Vagina (tissue), 2 donors: ENCODE results near the gene SKA2. TPM values are rescaled to one million over a fixed set of nuclear protein-coding genes. Genes with fewer than 3 reads are reported as not detected.
A peak's percentile ranks its signal among the peaks of the same experiment; 100 is the strongest.

Experiments
- DNase-seq, 2 donors: peaks; one replicate each; pipeline ENCODE4 v3.0.0-alpha.2; 2017; ENCODE audit errors: extremely low spot score in 2 of 2
- H3K27ac ChIP-seq: fragments of 200-600 bp; sonication (generic); one replicate; pipeline ENCODE4 v1.5.1; 2019
- H3K27me3 ChIP-seq: fragments of 200-600 bp; sonication (generic); one replicate; pipeline ENCODE4 v1.5.1; 2019
- H3K36me3 ChIP-seq, 2 donors: fragments of 200-600 bp; sonication (generic); one replicate each; pipeline ENCODE4 v1.5.1; 2017 to 2019
- H3K4me1 ChIP-seq: fragments of 200-600 bp; sonication (generic); one replicate; pipeline ENCODE4 v1.5.1; 2019
- H3K4me3 ChIP-seq, 2 donors: fragments of 200-600 bp; sonication (generic); 1 replicate in 1 of 2; 2 replicates in 1 of 2; pipeline ENCODE4 v1.5.1; 2016 to 2019
- H3K9me3 ChIP-seq: fragments of 200-600 bp; sonication (generic); one replicate; pipeline ENCODE4 v1.5.1; 2019
- POLR2A ChIP-seq, 2 donors: fragments of 450-650 bp; IDR thresholded peaks; one replicate each; pipeline ENCODE4 v1.6.1; 2017; ENCODE audit warnings: antibody characterized with exemption in 2 of 2, mild to moderate bottlenecking in 2 of 2, moderate library complexity in 2 of 2
- POLR2AphosphoS5 ChIP-seq, 2 donors: sonication (generic); formaldehyde crosslinking; IDR thresholded peaks; one replicate each; pipeline ENCODE4 v1.9.0; 2017; ENCODE audit warnings: antibody characterized with exemption in 2 of 2, mild to moderate bottlenecking in 2 of 2, low read depth in 1 of 2; ENCODE audit not compliant: insufficient read depth in 1 of 2
- intact Hi-C: fragments of 100-400 bp; cut with DNase I; formaldehyde crosslinking; loops from one replicate; pipeline ENCODE4 v1.15.1; 2023
- total RNA-seq: library from RNA; depleted of rRNA; stranded (reverse); fragments of >200 nt; gene quantifications from one replicate; pipeline ENCODE4 v1.2.3, GENCODE V29; 2016
- TF ChIP-seq, protein P1 (sequence below), 3 experiments: fragments of 450-650 bp in 2 of 3; fragments of 200-600 bp in 1 of 3; sonication (generic) in 1 of 3; IDR thresholded peaks; one replicate each; pipeline ENCODE4 v1.5.1; 2017 to 2019; ENCODE audit warnings: antibody characterized with exemption in 3 of 3, mild to moderate bottlenecking in 2 of 3, moderate library complexity in 2 of 3

Gene SKA2, protein sequence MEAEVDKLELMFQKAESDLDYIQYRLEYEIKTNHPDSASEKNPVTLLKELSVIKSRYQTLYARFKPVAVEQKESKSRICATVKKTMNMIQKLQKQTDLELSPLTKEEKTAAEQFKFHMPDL
- 143 TPM for total RNA-seq

GRCh38 chr17:59154721-59155438 is at the start of gene SKA2:
SKA2 (minus strand) TSS chr17:59155186; CDS start chr17:59155163, 23 bp downstream.
- DNase-seq: peak in 1 of 2 donors; percentile 99
- H3K4me1 ChIP-seq: peaks cover 18% of the 10 kb centered on the region
- intact Hi-C loops: no loop called here

DNA sequence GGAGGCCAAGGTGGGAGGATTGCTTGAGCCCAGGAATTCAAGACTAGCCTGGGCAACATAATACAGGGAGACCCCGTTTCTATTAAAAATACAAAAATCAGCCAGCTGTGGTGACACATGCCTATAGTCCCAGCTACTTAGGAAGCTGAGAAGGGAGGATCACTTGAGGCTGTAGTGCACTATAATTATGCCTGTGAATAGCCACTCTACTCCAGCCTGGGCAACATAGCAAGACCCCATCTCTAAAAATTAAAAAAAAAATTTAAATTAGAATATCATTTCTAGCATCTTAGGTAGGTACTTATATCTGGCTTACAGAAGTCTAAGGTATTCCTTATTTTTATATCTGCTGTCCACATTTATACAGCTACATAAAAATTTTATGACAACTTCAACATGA is 47.3 kb upstream of the SKA2 start:
- no peak for DNase-seq

More at GRCh38 chr17:59154721-59155438, at the start of gene SKA2:
- Histone ChIP-seq H3K4me3 (peak within 1 kb of the TSS; percentile 53 to 63), H3K27ac (peak within 1 kb of the TSS; percentile 77), H3K9me3 (no peaks in the 10 kb centered on the region), H3K27me3 (no peaks in the 10 kb centered on the region), H3K36me3 (no peaks in the 10 kb centered on the region)
- TF ChIP-seq POLR2A (IDR thresholded peaks at IDR 0.05) (no peak), POLR2AphosphoS5 (IDR thresholded peaks at IDR 0.05; ENCODE audit: insufficient read depth in 1 of 2, low read depth in 1 of 2) (peak; percentile 84 to 88)
- TF ChIP-seq, protein P1, sequence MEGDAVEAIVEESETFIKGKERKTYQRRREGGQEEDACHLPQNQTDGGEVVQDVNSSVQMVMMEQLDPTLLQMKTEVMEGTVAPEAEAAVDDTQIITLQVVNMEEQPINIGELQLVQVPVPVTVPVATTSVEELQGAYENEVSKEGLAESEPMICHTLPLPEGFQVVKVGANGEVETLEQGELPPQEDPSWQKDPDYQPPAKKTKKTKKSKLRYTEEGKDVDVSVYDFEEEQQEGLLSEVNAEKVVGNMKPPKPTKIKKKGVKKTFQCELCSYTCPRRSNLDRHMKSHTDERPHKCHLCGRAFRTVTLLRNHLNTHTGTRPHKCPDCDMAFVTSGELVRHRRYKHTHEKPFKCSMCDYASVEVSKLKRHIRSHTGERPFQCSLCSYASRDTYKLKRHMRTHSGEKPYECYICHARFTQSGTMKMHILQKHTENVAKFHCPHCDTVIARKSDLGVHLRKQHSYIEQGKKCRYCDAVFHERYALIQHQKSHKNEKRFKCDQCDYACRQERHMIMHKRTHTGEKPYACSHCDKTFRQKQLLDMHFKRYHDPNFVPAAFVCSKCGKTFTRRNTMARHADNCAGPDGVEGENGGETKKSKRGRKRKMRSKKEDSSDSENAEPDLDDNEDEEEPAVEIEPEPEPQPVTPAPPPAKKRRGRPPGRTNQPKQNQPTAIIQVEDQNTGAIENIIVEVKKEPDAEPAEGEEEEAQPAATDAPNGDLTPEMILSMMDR (IDR thresholded peaks at IDR 0.05): no peak

DNA sequence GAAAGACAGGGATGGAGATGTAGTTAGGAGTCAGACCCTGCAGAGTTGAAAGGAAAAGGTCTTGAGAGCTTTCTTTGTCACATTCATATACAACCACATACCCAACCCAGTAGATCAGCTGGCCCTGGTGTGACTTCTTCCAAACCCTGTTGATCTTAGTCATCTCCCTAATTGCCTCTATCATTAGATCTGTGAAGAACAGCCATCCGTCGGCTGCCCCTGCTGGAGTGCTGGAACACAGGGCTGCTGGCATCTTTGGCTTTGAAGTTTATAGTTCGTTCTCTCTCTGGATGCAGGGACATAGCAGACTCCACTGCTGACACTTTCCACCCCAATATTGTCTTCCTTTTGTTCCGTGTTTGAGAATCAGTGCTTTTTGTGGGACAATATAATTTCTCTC is 44.4 kb upstream of the SKA2 start:
- intact Hi-C loops: no loop called here
- TF ChIP-seq POLR2AphosphoS5 (IDR thresholded peaks at IDR 0.05; ENCODE audit: insufficient read depth in 1 of 2, low read depth in 1 of 2): no peak
- Histone ChIP-seq H3K4me3 (no peak overlapping the region), H3K9me3 (no peaks in the 10 kb centered on the region), H3K4me1 (no peaks in the 10 kb centered on the region), H3K36me3 (no peaks in the 10 kb centered on the region), H3K27ac (no peak overlapping the region), H3K27me3 (no peaks in the 10 kb centered on the region)
- DNase-seq: no peak

More for the DNA sequence above, 47.3 kb upstream of the SKA2 start:
- intact Hi-C loops: no loop called here
- Histone ChIP-seq H3K27ac (no peak overlapping the region), H3K4me1 (no peaks in the 10 kb centered on the region), H3K36me3 (no peaks in the 10 kb centered on the region), H3K27me3 (no peaks in the 10 kb centered on the region), H3K9me3 (no peaks in the 10 kb centered on the region), H3K4me3 (no peak overlapping the region)
- TF ChIP-seq POLR2AphosphoS5 (IDR thresholded peaks at IDR 0.05; ENCODE audit: insufficient read depth in 1 of 2, low read depth in 1 of 2): no peak
- no peak for TF ChIP-seq POLR2A (IDR thresholded peaks at IDR 0.05)
- TF ChIP-seq, protein P1 (IDR thresholded peaks at IDR 0.05): no peak

DNA sequence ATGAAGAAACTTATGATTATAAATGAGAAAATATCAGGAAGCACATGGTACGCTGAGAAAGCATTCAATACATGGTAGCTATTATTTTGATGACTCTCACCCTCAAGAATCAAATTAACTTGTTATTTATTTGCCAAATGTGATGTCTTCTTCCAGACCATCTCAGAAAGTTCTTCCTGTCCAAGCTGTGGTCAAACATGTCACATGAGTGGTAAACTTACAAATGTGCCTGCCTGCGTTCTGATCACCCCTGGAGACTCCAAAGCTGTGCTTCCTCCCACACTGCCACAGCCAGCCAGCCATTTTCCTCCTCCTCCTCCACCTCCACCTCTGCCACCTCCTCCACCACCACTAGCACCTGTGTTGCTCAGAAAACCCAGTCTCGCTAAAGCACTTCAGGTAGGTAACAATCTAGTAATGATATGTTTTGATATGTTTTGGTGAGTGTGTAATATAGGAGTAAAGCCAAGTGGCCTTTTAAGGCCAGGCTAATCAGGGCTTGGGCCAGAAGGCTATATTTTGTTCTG is 38.4 kb upstream of the SKA2 start:
- no peak for TF ChIP-seq POLR2A (IDR thresholded peaks at IDR 0.05)
- no peak for TF ChIP-seq POLR2AphosphoS5 (IDR thresholded peaks at IDR 0.05; ENCODE audit: insufficient read depth in 1 of 2, low read depth in 1 of 2)
- TF ChIP-seq, protein P1 (IDR thresholded peaks at IDR 0.05): no peak
- Histone ChIP-seq H3K4me3 (no peak overlapping the region), H3K9me3 (no peaks in the 10 kb centered on the region), H3K27ac (no peak overlapping the region), H3K4me1 (no peaks in the 10 kb centered on the region), H3K27me3 (no peaks in the 10 kb centered on the region), H3K36me3 (no peaks in the 10 kb centered on the region)
- no peak for DNase-seq
- intact Hi-C loops: no loop called here

DNA sequence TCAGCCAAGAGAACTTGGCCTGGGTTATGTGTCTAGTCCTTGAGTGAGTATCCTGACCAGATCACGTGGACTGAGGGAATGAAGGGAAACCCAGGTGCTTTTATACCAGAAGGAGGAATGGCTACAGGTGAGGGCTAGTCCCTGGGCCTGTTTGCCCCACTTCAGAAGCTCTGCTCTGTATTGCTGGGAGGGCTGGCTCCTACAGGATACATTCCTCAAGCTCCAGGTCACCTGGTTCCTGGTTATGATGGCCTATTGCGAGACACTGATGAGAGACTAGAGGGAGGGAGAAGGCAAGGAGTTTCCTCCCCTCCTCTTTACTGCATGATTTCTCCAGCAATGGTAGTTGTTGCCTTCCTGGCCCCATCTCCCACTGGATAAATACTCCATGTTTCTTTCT is 35.8 kb upstream of the SKA2 start:
- H3K4me1 ChIP-seq: no peaks in the 10 kb centered on the region
- H3K27ac ChIP-seq: no peak overlapping the region
- no peaks in the 10 kb centered on the region for H3K36me3 ChIP-seq
- H3K27me3 ChIP-seq: no peaks in the 10 kb centered on the region
- H3K9me3 ChIP-seq: no peaks in the 10 kb centered on the region
- intact Hi-C loops: no loop called here
- DNase-seq: no peak
- H3K4me3 ChIP-seq: no peak overlapping the region
- TF ChIP-seq POLR2AphosphoS5 (IDR thresholded peaks at IDR 0.05; ENCODE audit: insufficient read depth in 1 of 2, low read depth in 1 of 2) (no peak), POLR2A (IDR thresholded peaks at IDR 0.05) (no peak)
- TF ChIP-seq, protein P1 (IDR thresholded peaks at IDR 0.05): no peak
